Astrocyte of the spinal cord (primary cell): ENCODE data around the gene UNC5C.

Experiments
- DNase-seq: peaks from one replicate; pipeline ENCODE4 v3.0.0; 2011; ENCODE audit warnings: low read depth, low spot score
- H3K4me3 ChIP-seq: 2 replicates; pipeline ENCODE4 v1.5.1; 2011; ENCODE audit warnings: low read depth, mild to moderate bottlenecking, low read length, moderate library complexity
- in situ Hi-C: cut with HindIII; loops from 2 replicates; pipeline ENCODE4 v1.10.0; 2017; ENCODE audit warnings: low sequenced_read_pairs
- TF ChIP-seq, protein P1 (sequence below): IDR thresholded peaks from 2 replicates; pipeline ENCODE4 v1.5.1; 2012; ENCODE audit warnings: low read depth, mild to moderate bottlenecking, low read length, inconsistent platforms

Gene UNC5C

DNA sequence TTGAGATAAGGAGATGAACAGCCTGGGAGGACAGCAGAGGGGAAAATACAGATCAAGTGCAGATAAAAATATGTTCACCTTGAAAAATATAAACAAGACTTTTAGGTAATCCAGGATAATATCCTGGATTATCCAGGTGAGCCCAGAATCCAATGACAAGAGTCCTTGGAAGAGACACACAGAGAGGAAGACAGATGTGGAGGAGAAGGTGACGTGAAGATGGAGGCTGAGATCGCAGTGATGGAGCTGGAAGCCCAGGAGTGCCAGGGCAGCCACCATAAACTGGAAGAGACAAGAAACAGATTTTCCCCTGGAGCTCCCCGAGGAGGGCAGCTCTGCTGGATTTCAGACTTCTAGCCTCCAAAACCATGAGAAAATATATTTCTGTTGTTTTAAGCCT lies 230.7 kb downstream of the UNC5C start:
- no peak for DNase-seq
- in situ Hi-C loops, result no loop called here
- no peak overlapping the region for H3K4me3 ChIP-seq
- TF ChIP-seq, protein P1, sequence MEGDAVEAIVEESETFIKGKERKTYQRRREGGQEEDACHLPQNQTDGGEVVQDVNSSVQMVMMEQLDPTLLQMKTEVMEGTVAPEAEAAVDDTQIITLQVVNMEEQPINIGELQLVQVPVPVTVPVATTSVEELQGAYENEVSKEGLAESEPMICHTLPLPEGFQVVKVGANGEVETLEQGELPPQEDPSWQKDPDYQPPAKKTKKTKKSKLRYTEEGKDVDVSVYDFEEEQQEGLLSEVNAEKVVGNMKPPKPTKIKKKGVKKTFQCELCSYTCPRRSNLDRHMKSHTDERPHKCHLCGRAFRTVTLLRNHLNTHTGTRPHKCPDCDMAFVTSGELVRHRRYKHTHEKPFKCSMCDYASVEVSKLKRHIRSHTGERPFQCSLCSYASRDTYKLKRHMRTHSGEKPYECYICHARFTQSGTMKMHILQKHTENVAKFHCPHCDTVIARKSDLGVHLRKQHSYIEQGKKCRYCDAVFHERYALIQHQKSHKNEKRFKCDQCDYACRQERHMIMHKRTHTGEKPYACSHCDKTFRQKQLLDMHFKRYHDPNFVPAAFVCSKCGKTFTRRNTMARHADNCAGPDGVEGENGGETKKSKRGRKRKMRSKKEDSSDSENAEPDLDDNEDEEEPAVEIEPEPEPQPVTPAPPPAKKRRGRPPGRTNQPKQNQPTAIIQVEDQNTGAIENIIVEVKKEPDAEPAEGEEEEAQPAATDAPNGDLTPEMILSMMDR, result no peak

DNA sequence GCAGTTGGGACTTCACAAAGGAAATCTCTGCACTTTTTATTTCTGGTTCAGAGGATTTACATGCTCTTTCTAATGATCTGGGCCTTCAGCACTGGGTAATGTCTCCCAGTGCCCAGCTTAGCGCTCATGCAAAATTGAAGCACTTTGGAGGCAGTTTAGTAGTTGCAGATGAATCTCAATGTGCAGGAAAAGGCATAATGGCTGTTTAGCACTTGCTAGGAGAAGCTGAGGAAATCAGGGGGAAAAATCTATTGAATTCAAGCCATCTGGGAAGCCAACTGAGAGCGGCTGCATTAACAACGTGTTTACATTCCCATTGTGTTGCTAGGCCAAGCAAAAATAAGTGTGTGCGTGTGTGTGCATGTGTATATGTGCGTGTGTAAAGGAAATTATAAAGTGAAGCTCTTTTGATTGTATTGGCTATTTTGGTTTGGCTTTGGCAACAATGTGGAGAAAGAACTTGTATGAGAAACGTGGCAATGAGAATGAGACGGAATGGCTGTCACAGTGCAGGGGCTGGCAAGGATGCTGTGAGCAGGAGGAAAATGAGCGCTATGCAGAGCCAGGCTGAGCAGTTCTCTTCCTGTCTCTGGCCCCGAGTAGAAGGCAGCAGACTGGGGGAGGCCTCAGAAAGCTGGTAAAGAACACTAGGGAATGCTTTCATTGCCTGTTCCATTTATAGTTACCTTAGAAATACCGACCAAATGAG lies 231.5 kb downstream of the UNC5C start:
- in situ Hi-C loops, result no loop called here
- TF ChIP-seq, protein P1, result no peak
- DNase-seq, result no peak
- no peak overlapping the region for H3K4me3 ChIP-seq

DNA sequence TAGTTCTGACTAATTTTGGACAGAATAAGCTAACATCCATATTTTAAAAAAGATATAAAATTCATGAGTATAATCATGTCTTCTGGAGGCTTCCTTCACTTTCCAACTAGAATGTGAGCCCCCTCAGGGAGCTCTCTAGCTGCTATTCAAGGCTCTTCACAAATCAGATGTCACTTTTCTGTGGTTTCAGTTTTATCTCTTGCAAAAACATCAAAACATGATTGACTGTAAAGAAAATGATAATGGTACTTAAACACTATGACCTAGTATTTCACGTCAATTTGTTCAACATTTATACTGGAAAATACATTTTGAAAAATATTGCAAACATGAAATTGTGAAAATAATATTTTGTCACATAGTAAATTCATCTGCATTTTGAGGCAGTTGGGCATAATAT lies 234.2 kb downstream of the UNC5C start:
- TF ChIP-seq, protein P1, result no peak
- DNase-seq, result no peak
- H3K4me3 ChIP-seq, result no peak overlapping the region
- in situ Hi-C loops, result no loop called here

DNA sequence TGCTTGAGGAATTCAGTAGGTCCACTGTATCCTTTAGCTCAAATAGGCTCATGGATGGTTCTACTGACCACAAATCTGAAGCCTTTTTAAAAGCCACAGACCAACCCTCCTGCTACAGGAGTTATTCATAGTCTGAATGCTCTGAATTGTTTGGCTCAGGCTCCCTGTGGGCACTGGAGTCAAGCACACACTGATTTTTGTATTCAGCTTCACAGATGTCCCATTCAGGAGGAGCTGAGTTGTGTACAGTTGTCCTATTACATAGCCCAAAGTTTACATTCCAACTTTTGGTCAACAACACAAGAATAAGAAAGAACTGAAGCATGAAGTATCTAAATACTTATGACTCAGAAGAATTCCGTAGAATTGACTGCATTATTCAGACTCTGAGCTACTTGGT lies 243.9 kb downstream of the UNC5C start:
- H3K4me3 ChIP-seq, result no peak overlapping the region
- TF ChIP-seq, protein P1, result no peak
- peak; percentile 85 for DNase-seq
- in situ Hi-C loops, result no loop called here

DNA sequence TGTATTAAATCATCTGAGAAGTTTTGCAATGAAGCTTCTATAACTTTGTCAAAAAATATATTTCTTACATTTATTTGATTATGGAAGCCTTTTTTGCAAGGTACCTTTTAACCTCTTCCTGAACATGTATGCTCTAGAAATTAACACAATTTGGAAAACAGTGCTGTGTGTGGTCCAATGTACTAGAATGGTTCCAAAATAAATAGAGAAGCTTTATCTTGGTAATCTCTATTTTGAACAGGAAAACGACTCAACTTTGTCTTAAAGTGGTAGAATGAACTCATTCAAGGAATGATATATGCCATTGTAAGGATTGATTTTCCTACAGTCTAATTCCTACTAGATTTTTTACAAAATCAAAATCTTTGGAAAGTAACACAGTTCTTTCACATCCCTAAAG lies 248.5 kb downstream of the UNC5C start:
- no peak for DNase-seq
- in situ Hi-C loops, result no loop called here
- TF ChIP-seq, protein P1, result no peak

DNA sequence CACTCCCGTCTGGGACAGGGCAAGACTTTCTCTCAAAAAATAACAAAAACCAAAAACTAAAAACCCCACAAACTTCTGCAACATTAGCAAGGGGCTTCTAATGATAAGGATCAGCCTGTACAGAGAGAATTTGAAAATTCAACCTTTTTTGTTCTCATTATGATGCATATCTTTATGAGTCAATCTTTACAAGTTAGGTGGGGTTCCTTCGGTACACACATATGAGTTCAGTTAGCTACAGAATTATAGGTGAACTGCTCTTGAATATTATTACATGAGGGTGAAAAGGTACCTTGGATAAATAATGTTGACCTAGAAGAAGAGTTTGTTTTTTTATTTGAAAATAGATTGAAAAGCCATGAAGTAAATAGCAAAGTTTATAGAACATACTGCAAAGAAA lies 252.7 kb downstream of the UNC5C start:
- no peak for DNase-seq
- H3K4me3 ChIP-seq, result no peak overlapping the region
- in situ Hi-C loops, result no loop called here
- TF ChIP-seq, protein P1, result no peak

More for the DNA sequence above, 248.5 kb downstream of the UNC5C start:
- H3K4me3 ChIP-seq, result no peak overlapping the region
